ENCODE data around the gene CNOT6. TPM values are rescaled to one million over a fixed set of nuclear protein-coding genes. Genes with fewer than 3 reads are reported as not detected.
"Not testable (repeated sequence)": the region's sequence is repeated elsewhere in the genome, so short reads cannot be mapped to it uniquely, and the experiment has no call there.

The CNOT6 gene
- total RNA-seq, 4 donors from 2014 or later = 15.8 to 25.7 (median 24.1) TPM

- peaks cover 17% of the 10 kb centered on the region for H3K27me3 ChIP-seq
- 0% methylated on average over 3 to 7 of the region's 16 CpGs for WGBS, 2 donors (ENCODE audit: low coverage in 1 of 2)
- H3K36me3 ChIP-seq = no peaks in the 10 kb centered on the region
- H3K4me1 ChIP-seq = no peaks in the 10 kb centered on the region
- no peak overlapping the region for H3K27ac ChIP-seq
- no peak overlapping the region for H3K4me3 ChIP-seq
- TF ChIP-seq POLR2A (IDR thresholded peaks at IDR 0.05) (no peak), CTCF (IDR thresholded peaks at IDR 0.05) (peak in 3 of 4 experiments; percentile 77 to 92 (median 84)), POLR2AphosphoS5 (IDR thresholded peaks at IDR 0.05) (no peak)
- H3K9me3 ChIP-seq = no peaks in the 10 kb centered on the region
- ATAC-seq = peak; percentile 68
Measured at GRCh38 chr5:180470966-180471582, 23.1 kb upstream of the CNOT6 start.

GRCh38 chr5:180471866-180472265 is 22.3 kb upstream of the CNOT6 start:
- WGBS, 2 donors (ENCODE audit: low coverage in 1 of 2) = 59% methylated on average over 7 of the region's 7 CpGs; no CpG with 5 or more reads in 1 of the 2 donors
- H3K36me3 ChIP-seq = no peaks in the 10 kb centered on the region
- ATAC-seq = no peak
- peaks cover 17% of the 10 kb centered on the region for H3K27me3 ChIP-seq
- H3K27ac ChIP-seq = no peak overlapping the region
- TF ChIP-seq POLR2A (IDR thresholded peaks at IDR 0.05) = no peak
- no peak for TF ChIP-seq POLR2AphosphoS5 (IDR thresholded peaks at IDR 0.05)
- TF ChIP-seq CTCF (IDR thresholded peaks at IDR 0.05) = no peak
- TF ChIP-seq EP300 (IDR thresholded peaks at IDR 0.05) = no peak
- no peaks in the 10 kb centered on the region for H3K9me3 ChIP-seq
- no peak overlapping the region for H3K4me3 ChIP-seq
- no peaks in the 10 kb centered on the region for H3K4me1 ChIP-seq

GRCh38 chr5:180472269-180472668 is 21.9 kb upstream of the CNOT6 start:
- Histone ChIP-seq H3K27ac (no peak overlapping the region), H3K4me1 (no peaks in the 10 kb centered on the region), H3K9me3 (no peaks in the 10 kb centered on the region), H3K36me3 (no peaks in the 10 kb centered on the region), H3K27me3 (peaks cover 17% of the 10 kb centered on the region), H3K4me3 (no peak overlapping the region)
- 49 to 57% methylated on average over 4 of the region's 4 CpGs for WGBS, 2 donors (ENCODE audit: low coverage in 1 of 2)
- no peak for ATAC-seq
- no peak for TF ChIP-seq CTCF (IDR thresholded peaks at IDR 0.05)
- no peak for TF ChIP-seq EP300 (IDR thresholded peaks at IDR 0.05)
- TF ChIP-seq POLR2A (IDR thresholded peaks at IDR 0.05) = no peak
- no peak for TF ChIP-seq POLR2AphosphoS5 (IDR thresholded peaks at IDR 0.05)

- not testable (repeated sequence) for H3K27ac ChIP-seq, H3K4me3 ChIP-seq, ATAC-seq
Measured at GRCh38 chr5:180473386-180473785, 20.8 kb upstream of the CNOT6 start.

GRCh38 chr5:180474569-180474968 is 19.6 kb upstream of the CNOT6 start:
- Histone ChIP-seq H3K36me3 (no peaks in the 10 kb centered on the region), H3K27me3 (peaks cover 17% of the 10 kb centered on the region), H3K9me3 (no peaks in the 10 kb centered on the region), H3K27ac (no peak overlapping the region), H3K4me3 (no peak overlapping the region), H3K4me1 (no peaks in the 10 kb centered on the region)
- ATAC-seq = no peak
- no peak for TF ChIP-seq CTCF (IDR thresholded peaks at IDR 0.05)
- 65 to 67% methylated on average over 1 to 8 of the region's 11 CpGs for WGBS, 2 donors (ENCODE audit: low coverage in 1 of 2)

More at GRCh38 chr5:180473386-180473785, 20.8 kb upstream of the CNOT6 start:
- 58 to 87% methylated on average over 2 to 8 of the region's 8 CpGs for WGBS, 2 donors (ENCODE audit: low coverage in 1 of 2)
- not testable (repeated sequence) for H3K36me3 ChIP-seq, H3K4me1 ChIP-seq, H3K9me3 ChIP-seq
- H3K27me3 ChIP-seq = peaks cover 17% of the 10 kb centered on the region

- not testable (repeated sequence) for H3K36me3 ChIP-seq, H3K9me3 ChIP-seq, H3K27ac ChIP-seq, ATAC-seq, H3K27me3 ChIP-seq, H3K4me1 ChIP-seq, H3K4me3 ChIP-seq
- 89 to 91% methylated on average over 5 to 20 of the region's 20 CpGs for WGBS, 2 donors (ENCODE audit: low coverage in 1 of 2)
Measured at GRCh38 chr5:180475969-180476524, 18.1 kb upstream of the CNOT6 start.
